H9 (cell line): ENCODE results near the gene ITGAX. TPM values are rescaled to one million over a fixed set of nuclear protein-coding genes. Genes with fewer than 3 reads are reported as not detected.

Experiments used
- DNase-seq: peaks from one replicate; pipeline ENCODE4 v3.0.0-alpha.2; 2017
- H2AFZ ChIP-seq: one replicate; pipeline ENCODE4 v1.6.1; 2013; ENCODE audit warnings: mild to moderate bottlenecking, low read length, control low read depth, moderate library complexity
- H2AK5ac ChIP-seq: 2 replicates; pipeline ENCODE4 v1.6.1; 2013; ENCODE audit warnings: low read length, control low read depth, mixed read lengths; ENCODE audit not compliant: insufficient read length
- H2BK120ac ChIP-seq: one replicate; pipeline ENCODE4 v1.6.1; 2013; ENCODE audit warnings: low read depth, mild to moderate bottlenecking, low read length, control low read depth, inconsistent platforms; ENCODE audit not compliant: poor library complexity, severe bottlenecking
- H2BK12ac ChIP-seq: 2 replicates; pipeline ENCODE4 v1.6.1; 2013; ENCODE audit warnings: low read length, control low read depth, mixed read lengths, low read depth; ENCODE audit not compliant: insufficient read length
- H2BK15ac ChIP-seq: 2 replicates; pipeline ENCODE4 v1.6.1; 2013; ENCODE audit warnings: low read depth, low read length, control low read depth
- H2BK20ac ChIP-seq: one replicate; pipeline ENCODE4 v1.6.1; 2013; ENCODE audit warnings: low read depth, mild to moderate bottlenecking, low read length, control low read depth, inconsistent platforms; ENCODE audit not compliant: poor library complexity, severe bottlenecking
- H2BK5ac ChIP-seq: 2 replicates; pipeline ENCODE4 v1.6.1; 2013; ENCODE audit warnings: low read length, control low read depth, mixed read lengths; ENCODE audit not compliant: insufficient read length
- H3K14ac ChIP-seq: 2 replicates; pipeline ENCODE4 v1.6.1; 2013; ENCODE audit warnings: low read length, control low read depth; ENCODE audit not compliant: insufficient read depth
- H3K18ac ChIP-seq: 2 replicates; pipeline ENCODE4 v1.6.1; 2013; ENCODE audit warnings: low read depth, mild to moderate bottlenecking, mixed read lengths, low read length, control low read depth; ENCODE audit not compliant: insufficient read length
- H3K23ac ChIP-seq: 2 replicates; pipeline ENCODE4 v1.6.1; 2013; ENCODE audit warnings: low read length, control low read depth, mixed read lengths, low read depth; ENCODE audit not compliant: insufficient read length
- H3K23me2 ChIP-seq: 2 replicates; pipeline ENCODE4 v1.6.1; 2013; ENCODE audit warnings: low read depth, mild to moderate bottlenecking, mixed read lengths, low read length, control low read depth; ENCODE audit not compliant: insufficient read length, poor library complexity, severe bottlenecking
- H3K27ac ChIP-seq: 2 replicates; pipeline ENCODE4 v1.5.1; 2013; ENCODE audit warnings: low read length, control low read depth, mixed read lengths, low read depth; ENCODE audit not compliant: insufficient read length
- H3K27me3 ChIP-seq: 2 replicates; pipeline ENCODE4 v1.6.1; 2013; ENCODE audit warnings: low read length, control low read depth, inconsistent platforms; ENCODE audit not compliant: insufficient read depth
- H3K4ac ChIP-seq: 2 replicates; pipeline ENCODE4 v1.6.1; 2013; ENCODE audit warnings: low read depth, mild to moderate bottlenecking, control low read depth, inconsistent platforms, low read length, moderate library complexity
- H3K4me1 ChIP-seq: 2 replicates; pipeline ENCODE4 v1.6.1; 2013; ENCODE audit warnings: low read length, control low read depth, inconsistent platforms; ENCODE audit not compliant: insufficient read depth
- H3K4me2 ChIP-seq: 2 replicates; pipeline ENCODE4 v1.6.1; 2013; ENCODE audit warnings: low read length, control low read depth, mixed read lengths; ENCODE audit not compliant: insufficient read length, insufficient read depth
- H3K56ac ChIP-seq: 2 replicates; pipeline ENCODE4 v1.6.1; 2013; ENCODE audit warnings: low read depth, mild to moderate bottlenecking, mixed read lengths, low read length, control low read depth; ENCODE audit not compliant: insufficient read length
- H3K79me1 ChIP-seq: 2 replicates; pipeline ENCODE4 v1.6.1; 2013; ENCODE audit warnings: low read depth, mild to moderate bottlenecking, moderate library complexity, low read length, control low read depth, inconsistent platforms; ENCODE audit not compliant: insufficient read depth, poor library complexity, severe bottlenecking
- H3K79me2 ChIP-seq: 2 replicates; pipeline ENCODE4 v1.6.1; 2013; ENCODE audit warnings: low read length, control low read depth, inconsistent platforms; ENCODE audit not compliant: insufficient read depth
- H3K9ac ChIP-seq: 2 replicates; pipeline ENCODE4 v1.6.1; 2013; ENCODE audit warnings: low read length, control low read depth, mixed read lengths; ENCODE audit not compliant: insufficient read length; ENCODE audit errors: extremely low read depth
- H3K9me3 ChIP-seq: one replicate; pipeline ENCODE4 v1.6.1; 2013; ENCODE audit warnings: low read depth, low read length, inconsistent platforms; ENCODE audit not compliant: control insufficient read depth
- H3T11ph ChIP-seq: one replicate; pipeline ENCODE4 v1.6.1; 2013; ENCODE audit warnings: mild to moderate bottlenecking, low read length, control low read depth, inconsistent platforms
- H4K20me1 ChIP-seq: one replicate; pipeline ENCODE4 v1.6.1; 2013; ENCODE audit not compliant: control insufficient read depth, insufficient read length, insufficient read depth
- H4K5ac ChIP-seq: 2 replicates; pipeline ENCODE4 v1.6.1; 2013; ENCODE audit warnings: low read depth, mild to moderate bottlenecking, mixed read lengths, low read length, control low read depth; ENCODE audit not compliant: insufficient read length
- H4K8ac ChIP-seq: replicated peaks from 2 replicates; pipeline ENCODE4 v1.6.1; 2013; ENCODE audit warnings: low read length, control low read depth, mixed read lengths, low read depth; ENCODE audit not compliant: insufficient read length
- H4K91ac ChIP-seq: 2 replicates; pipeline ENCODE4 v1.6.1; 2013; ENCODE audit warnings: low read depth, mild to moderate bottlenecking, moderate library complexity, mixed read lengths, low read length, control low read depth; ENCODE audit not compliant: insufficient read length
- H3K27ac Mint-ChIP-seq, 3 experiments: 2 replicates in 2 of 3; 3 replicates in 1 of 3; pipeline ENCODE4 v1.8.0; 2020 to 2021; ENCODE audit warnings: mixed read lengths in 3 of 3, mild to moderate bottlenecking in 1 of 3, moderate library complexity in 1 of 3
- H3K27me3 Mint-ChIP-seq: 2 replicates; pipeline ENCODE4 v1.8.0; 2021; ENCODE audit warnings: low read depth, mild to moderate bottlenecking, moderate library complexity, mixed read lengths
- H3K36me3 Mint-ChIP-seq, 3 experiments: 2 replicates in 2 of 3; 3 replicates in 1 of 3; pipeline ENCODE4 v1.8.0; 2020 to 2021; ENCODE audit warnings: low read depth in 3 of 3, mixed read lengths in 3 of 3; ENCODE audit not compliant: insufficient read depth in 1 of 3
- H3K4me1 Mint-ChIP-seq, 2 experiments: 2 replicates each; pipeline ENCODE4 v1.8.0; 2020; ENCODE audit warnings: mixed read lengths in 2 of 2
- H3K4me3 Mint-ChIP-seq, 2 experiments: 2 replicates in 1 of 2; 3 replicates in 1 of 2; pipeline ENCODE4 v1.8.0; 2020 to 2021; ENCODE audit warnings: mild to moderate bottlenecking in 2 of 2, mixed read lengths in 2 of 2, moderate library complexity in 1 of 2
- H3K9me3 Mint-ChIP-seq, 2 experiments: 2 replicates in 1 of 2; 3 replicates in 1 of 2; pipeline ENCODE4 v1.8.0; 2020; ENCODE audit warnings: mild to moderate bottlenecking in 2 of 2, mixed read lengths in 2 of 2, moderate library complexity in 1 of 2
- CTCF ChIP-seq: fragments of 200-600 bp; sonication (generic); conservative IDR thresholded peaks from 3 replicates; pipeline ENCODE4 v1.8.0; 2021; ENCODE audit warnings: antibody characterized with exemption, mild to moderate bottlenecking
- WGBS: extraction: QIAGEN DNeasy Blood & Tissue Kit; methylation state at CpG from one replicate; pipeline ENCODE4 v1.1.7; 2013; ENCODE audit warnings: missing lambda C conversion rate, low lambda C conversion rate, mixed read lengths; ENCODE audit not compliant: insufficient read length; ENCODE audit errors: extremely low coverage; 5-methylcytosine and 5-hydroxymethylcytosine counted together
- total RNA-seq: library from RNA; stranded (reverse); gene quantifications from 2 replicates; pipeline ENCODE4 v1.2.1, GENCODE V29; 2021

ITGAX gene
- total RNA-seq, 1 experiment from 2014 or later = 0.28 TPM

- Mint-ChIP-seq H3K27me3 (peaks cover 8% of the 10 kb centered on the region; the same call in 1 of the 2 replicates), H3K9me3 (no peaks in the 10 kb centered on the region; a peak in 2 of 5 replicates), H3K4me1 (peaks cover 6 to 14% of the 10 kb centered on the region in 2 experiments), H3K4me3 (no peak overlapping the region), H3K36me3 (no peaks in the 10 kb centered on the region), H3K27ac (no peak overlapping the region)
- Histone ChIP-seq H2BK120ac (no peak overlapping the region), H2BK20ac (no peak overlapping the region), H3K9ac (no peak overlapping the region), H3K4me1 (no peaks in the 10 kb centered on the region), H2AFZ (no peak overlapping the region), H3K79me1 (no peaks in the 10 kb centered on the region), H3K79me2 (no peaks in the 10 kb centered on the region), H2BK15ac (no peak overlapping the region), H3K27me3 (no peaks in the 10 kb centered on the region), H3K23ac (no peak overlapping the region), H3K27ac (no peak overlapping the region), H3T11ph (no peak overlapping the region), H2BK5ac (no peak overlapping the region), H3K23me2 (no peaks in the 10 kb centered on the region), H3K9me3 (no peaks in the 10 kb centered on the region), H4K8ac (no peak overlapping the region), H4K5ac (no peak overlapping the region), H3K18ac (no peak overlapping the region), H3K4ac (no peak overlapping the region), H3K4me2 (no peak overlapping the region), H4K91ac (no peak overlapping the region), H3K56ac (no peak overlapping the region), H3K14ac (no peak overlapping the region), H2BK12ac (no peak overlapping the region), H2AK5ac (no peak overlapping the region), H4K20me1 (no peaks in the 10 kb centered on the region)
- no peak for TF ChIP-seq CTCF
- no CpG with 5 or more reads among the region's 2 CpGs for WGBS
- DNase-seq = no peak
Measured at GRCh38 chr16:31388535-31388934, 33.6 kb downstream of the ITGAX start.
